HepG2 (cell line): ENCODE measurements around the gene CPNE1. TPM values are rescaled to one million over a fixed set of nuclear protein-coding genes. Genes with fewer than 3 reads are reported as not detected.

Experiments
- AFF4 ChIP-seq: sonication (generic); formaldehyde crosslinking; IDR thresholded peaks from 2 replicates; pipeline ENCODE4 v1.4.0; 2020; ENCODE audit warnings: missing genetic modification reagents
- ATAD3A ChIP-seq: sonication (generic); formaldehyde crosslinking; IDR thresholded peaks from 2 replicates; pipeline ENCODE4 v1.4.0; 2020; ENCODE audit warnings: missing genetic modification reagents
- CSRNP2 ChIP-seq: sonication (generic); formaldehyde crosslinking; conservative IDR thresholded peaks from 2 replicates; pipeline ENCODE4 v1.8.0; 2022; ENCODE audit warnings: low read depth, missing genetic modification reagents
- DDIT3 ChIP-seq: sonication (generic); formaldehyde crosslinking; IDR thresholded peaks from 2 replicates; pipeline ENCODE4 v1.4.0; 2020; ENCODE audit warnings: mild to moderate bottlenecking, missing genetic modification reagents
- ESRRA ChIP-seq: sonication (generic); formaldehyde crosslinking; IDR thresholded peaks from 2 replicates; pipeline ENCODE4 v1.5.1; 2020; ENCODE audit warnings: mild to moderate bottlenecking, low read depth, missing genetic modification reagents
- ETS1 ChIP-seq: sonication (generic); formaldehyde crosslinking; IDR thresholded peaks from 2 replicates; pipeline ENCODE4 v1.4.0; 2020; ENCODE audit warnings: missing genetic modification reagents
- HNF4A ChIP-seq: sonication (generic); formaldehyde crosslinking; IDR thresholded peaks from 2 replicates; pipeline ENCODE4 v1.4.0; 2020; ENCODE audit warnings: missing genetic modification reagents
- JARID2 ChIP-seq: sonication (generic); formaldehyde crosslinking; IDR thresholded peaks from 2 replicates; pipeline ENCODE4 v1.8.1; 2023; ENCODE audit warnings: missing genetic modification reagents, inconsistent platforms; ENCODE audit not compliant: insufficient replicate concordance
- LCORL ChIP-seq, 2 experiments: fragments of 450-650 bp in 1 of 2; sonication (generic) in 1 of 2; formaldehyde crosslinking in 1 of 2; IDR thresholded peaks; 2 replicates each; pipeline versions ENCODE4 v1.5.0 to v1.6.1; 2017 to 2020; ENCODE audit warnings: antibody characterized with exemption in 1 of 2, missing genetic modification reagents in 1 of 2
- MTA1 ChIP-seq: sonication (generic); formaldehyde crosslinking; IDR thresholded peaks from 2 replicates; pipeline ENCODE4 v1.4.0; 2020; ENCODE audit warnings: missing genetic modification reagents, mild to moderate bottlenecking, borderline replicate concordance
- TBX3 ChIP-seq: fragments of 450-650 bp; IDR thresholded peaks from 2 replicates; pipeline ENCODE4 v1.6.1; 2017; ENCODE audit warnings: antibody characterized with exemption, mild to moderate bottlenecking, inconsistent platforms, borderline replicate concordance
- WIZ ChIP-seq: sonication (generic); formaldehyde crosslinking; IDR thresholded peaks from 2 replicates; pipeline ENCODE4 v1.5.1; 2020; ENCODE audit warnings: mild to moderate bottlenecking, missing genetic modification reagents
- ZNF234 ChIP-seq: sonication (generic); formaldehyde crosslinking; conservative IDR thresholded peaks from 2 replicates; pipeline ENCODE4 v1.5.1; 2020; ENCODE audit warnings: mild to moderate bottlenecking, missing genetic modification reagents
- ZNF367 ChIP-seq: sonication (generic); formaldehyde crosslinking; IDR thresholded peaks from 2 replicates; pipeline ENCODE4 v1.4.0; 2020; ENCODE audit warnings: missing genetic modification reagents, borderline replicate concordance
- ZNF503 ChIP-seq: sonication (generic); formaldehyde crosslinking; IDR thresholded peaks from 2 replicates; pipeline ENCODE4 v1.4.0; 2020; ENCODE audit warnings: missing genetic modification reagents
- ZNF598 ChIP-seq: sonication (generic); formaldehyde crosslinking; IDR thresholded peaks from 2 replicates; pipeline ENCODE4 v1.5.1; 2020; ENCODE audit warnings: mild to moderate bottlenecking, missing genetic modification reagents, borderline replicate concordance
- ZNF619 ChIP-seq: sonication (generic); formaldehyde crosslinking; IDR thresholded peaks from 2 replicates; pipeline ENCODE4 v1.4.0; 2020; ENCODE audit warnings: mild to moderate bottlenecking, missing genetic modification reagents
- ZNF747 ChIP-seq: sonication (generic); formaldehyde crosslinking; IDR thresholded peaks from 2 replicates; pipeline ENCODE4 v1.8.1; 2023; ENCODE audit warnings: missing genetic modification reagents, mild to moderate bottlenecking, borderline replicate concordance
- ZNF883 ChIP-seq: sonication (generic); formaldehyde crosslinking; IDR thresholded peaks from 2 replicates; pipeline ENCODE4 v1.5.1; 2020; ENCODE audit warnings: mild to moderate bottlenecking, missing genetic modification reagents; ENCODE audit errors: not compliant biosample characterization
- polyA plus RNA-seq, 8 experiments: library from polyadenylated mRNA; depleted of rRNA in 3 of 8; stranded (reverse) in 7 of 8; unstranded in 1 of 8; fragments of >200 nt; fragmentation: Illumina TruSeq in 4 of 8; extraction: Trizol in 4 of 8; gene quantifications; 2 replicates each; pipeline versions ENCODE4 v1.2.1 to v1.2.3, GENCODE V29; 2011 to 2016; ENCODE audit warnings: low read depth in 4 of 8, missing spikeins in 1 of 8, mixed read lengths in 1 of 8; ENCODE audit not compliant: insufficient read depth in 1 of 8
- total RNA-seq, 5 experiments: library from RNA; depleted of rRNA; stranded (reverse); fragments of >200 nt; fragmentation: Illumina TruSeq; extraction: Trizol; gene quantifications; 2 replicates each; pipeline ENCODE4 v1.2.3, GENCODE V29; 2016; ENCODE audit warnings: low read depth in 1 of 5

CPNE1 gene
- total and polyA plus RNA-seq, 2 of the 13 experiments (the other 11 are each of a cell fraction or from before 2014, with no cell fraction given), result 408 to 431 TPM

GRCh38 chr20:35615667-35616464 lies 48.8 kb downstream of the CPNE1 start, which contains the start of gene SPAG4 (continued):
- peak; percentile 87; the same call in 1 of the 2 replicates for TF ChIP-seq CSRNP2
- no peak for TF ChIP-seq DDIT3 (CRISPR knock-in tag)
- TF ChIP-seq ZNF503 (CRISPR knock-in tag), result peak; percentile 94
- TF ChIP-seq MTA1 (CRISPR knock-in tag), result peak; percentile 92; the same call in 1 of the 2 replicates
- TF ChIP-seq WIZ, result peak; percentile 91; the same call in 1 of the 2 replicates
- TF ChIP-seq ESRRA, result peak; percentile 78; the same call in 1 of the 2 replicates
- no peak for TF ChIP-seq LCORL (IDR thresholded peaks at IDR 0.05)
- no peak; the same call in 1 of the 2 replicates for TF ChIP-seq LCORL (CRISPR knock-in tag; IDR thresholded peaks at IDR 0.05)
- TF ChIP-seq ZNF598 (CRISPR knock-in tag), result peak; percentile 100
- peak; percentile 100 for TF ChIP-seq ZNF883 (CRISPR knock-in tag)
- peak; percentile 99 for TF ChIP-seq ZNF234 (CRISPR knock-in tag)
- peak; percentile 99 for TF ChIP-seq ETS1
- TF ChIP-seq AFF4, result no peak; the same call in 1 of the 2 replicates
- TF ChIP-seq TBX3, result peak; percentile 61
- peak; percentile 98 for TF ChIP-seq ZNF367 (CRISPR knock-in tag)
- TF ChIP-seq ZNF747 (CRISPR knock-in tag), result no peak; the same call in 1 of the 2 replicates
- no peak for TF ChIP-seq JARID2 (CRISPR knock-in tag)
- no peak; the same call in 1 of the 2 replicates for TF ChIP-seq HNF4A
- peak; percentile 94 for TF ChIP-seq ZNF619 (CRISPR knock-in tag)
- TF ChIP-seq ATAD3A (CRISPR knock-in tag), result 0 out of 2 replicates have a peak, but pooled peaks have one; percentile 72
